ENCODE measurements around the gene FGF8. TPM values are rescaled to one million over a fixed set of nuclear protein-coding genes. Genes with fewer than 3 reads are reported as not detected.

Gene FGF8
- total RNA-seq, 1 donor from 2014 or later, result not detected

DNA sequence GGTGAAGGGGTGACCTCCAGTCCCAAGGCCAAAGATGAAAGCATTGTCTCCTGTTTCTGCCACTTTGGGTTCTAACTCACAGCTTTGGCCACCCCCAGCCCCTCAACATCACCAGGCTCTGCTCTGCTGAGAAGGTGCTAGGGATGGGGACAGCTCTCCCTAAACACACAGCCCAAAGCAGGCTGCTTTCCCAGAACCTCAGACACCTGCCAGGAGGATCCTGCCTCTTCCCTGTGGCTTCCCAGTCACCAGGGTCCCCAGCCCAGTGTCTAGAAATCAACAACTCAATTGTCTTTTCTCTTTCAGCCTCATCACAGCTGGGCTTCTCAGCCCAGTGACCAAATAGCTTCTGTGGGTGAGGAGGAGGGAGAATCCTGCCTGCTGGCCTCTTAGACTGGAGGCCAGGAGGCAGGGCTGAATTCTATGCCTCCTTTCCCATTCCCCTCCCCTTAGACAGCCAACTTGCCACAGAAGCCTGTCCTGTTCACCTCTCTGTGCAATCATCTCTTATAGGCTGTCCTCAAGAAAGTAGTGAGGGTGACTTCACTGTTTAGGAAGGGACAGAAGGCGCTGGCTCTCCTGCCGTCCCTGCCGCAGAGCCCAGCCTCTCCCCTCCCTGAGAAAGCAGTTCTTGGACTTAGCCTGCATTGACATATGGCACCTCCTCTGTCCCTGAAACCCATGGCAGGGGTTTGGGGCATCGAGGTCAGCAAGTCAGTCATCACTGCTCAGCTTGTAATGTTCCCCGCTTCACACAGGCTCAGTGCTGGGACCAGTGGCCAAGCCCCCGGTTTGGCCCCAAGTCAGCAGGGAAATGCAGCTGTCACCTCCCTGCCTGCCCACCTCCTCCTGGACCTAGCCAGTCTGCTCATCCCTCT is 3.7 kb downstream of the FGF8 start:
- intact Hi-C loops (cut with DNase I), result no loop called here
- no peak for DNase-seq (ENCODE audit: missing footprints)
- no peak for ATAC-seq

GRCh38 chr10:101771380-101771779 is 4.5 kb downstream of the FGF8 start:
- DNase-seq (ENCODE audit: missing footprints) (no peak), ATAC-seq (no peak)
- intact Hi-C loops (cut with DNase I), result no loop called here

DNA sequence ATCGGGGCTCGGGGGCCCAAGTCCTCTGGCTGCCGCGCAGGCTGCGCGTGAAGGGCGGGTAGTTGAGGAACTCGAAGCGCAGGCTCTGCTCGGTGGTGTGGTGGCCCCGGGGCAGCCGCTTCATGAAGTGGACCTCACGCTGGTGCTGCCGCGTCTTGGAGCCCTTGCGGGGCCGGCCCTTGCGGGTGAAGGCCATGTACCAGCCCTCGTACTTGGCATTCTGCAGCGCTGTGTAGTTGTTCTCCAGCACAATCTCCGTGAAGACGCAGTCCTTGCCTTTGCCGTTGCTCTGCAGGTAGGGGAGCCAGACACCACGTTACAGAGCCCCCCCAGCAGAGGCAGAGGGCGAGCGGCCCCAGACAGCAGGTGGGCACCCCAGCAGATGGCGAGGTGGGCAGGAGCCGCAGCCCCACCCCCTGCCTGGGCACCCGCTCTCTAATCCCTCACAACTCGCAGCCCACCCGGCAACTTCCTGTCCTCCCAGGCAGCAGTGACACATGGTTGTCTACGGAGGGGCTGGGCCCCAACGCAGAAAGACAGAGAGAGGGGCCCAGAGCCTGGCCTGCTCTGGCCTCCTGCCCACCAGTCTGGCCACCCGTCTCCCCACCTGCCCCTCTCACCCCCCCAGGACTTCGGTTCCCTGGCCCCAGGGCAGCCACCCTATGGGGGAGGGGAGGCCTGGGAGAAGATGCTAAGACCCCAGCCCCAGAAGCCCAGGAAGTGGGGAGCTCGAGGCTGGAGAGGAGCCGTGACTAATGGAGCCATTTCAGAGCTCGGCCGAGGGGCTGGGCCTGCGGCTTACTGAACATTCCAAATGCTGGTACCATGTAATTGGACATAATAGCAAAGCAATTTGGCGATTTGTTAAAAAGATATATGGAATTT is 5.3 kb downstream of the FGF8 start:
- intact Hi-C loops (cut with DNase I), result no loop called here
- no peak for DNase-seq (ENCODE audit: missing footprints)
- ATAC-seq, result no peak

DNA sequence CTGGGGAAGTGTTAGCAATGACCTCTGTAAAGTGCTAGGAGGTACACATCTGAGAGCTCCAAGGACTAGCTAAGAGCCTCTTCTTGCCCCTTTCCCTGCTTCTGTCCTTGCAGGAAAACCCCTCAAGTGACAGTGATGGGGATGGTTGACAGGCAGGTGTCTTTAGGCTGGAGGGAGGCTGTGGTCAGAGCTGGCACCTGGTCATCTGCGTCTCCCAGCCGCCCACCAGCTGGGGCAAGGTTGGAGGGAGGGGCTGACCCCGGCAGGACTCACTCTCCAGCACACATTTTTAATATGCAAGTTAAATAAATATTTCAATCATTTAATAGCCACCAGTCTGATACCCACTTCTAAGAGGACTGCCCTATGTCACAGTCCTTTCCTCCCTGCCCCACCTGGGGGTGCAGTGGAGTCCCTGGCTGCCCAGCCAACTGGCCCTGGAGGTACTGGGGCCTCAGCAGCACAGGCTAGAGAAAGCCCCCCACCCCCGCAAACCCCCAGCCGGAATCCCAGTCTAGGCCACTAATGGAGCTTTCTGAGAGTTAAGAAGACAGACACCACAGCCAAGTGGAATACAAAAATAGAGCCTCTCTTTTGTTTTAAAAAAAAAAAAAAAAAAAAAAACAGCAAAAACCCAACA is 6.3 kb downstream of the FGF8 start:
- intact Hi-C loops (cut with DNase I), result no loop called here
- ATAC-seq (no peak), DNase-seq (ENCODE audit: missing footprints) (no peak)

GRCh38 chr10:101768791-101769170 is 7.1 kb downstream of the FGF8 start:
- intact Hi-C loops (cut with DNase I), result no loop called here
- DNase-seq (ENCODE audit: missing footprints), result no peak
- ATAC-seq, result no peak

GRCh38 chr10:101767966-101768790 is 7.7 kb downstream of the FGF8 start:
- intact Hi-C loops (cut with DNase I), result no loop called here
- DNase-seq (ENCODE audit: missing footprints), result no peak
- no peak for ATAC-seq

- DNase-seq (ENCODE audit: missing footprints), result no peak
- no peak for ATAC-seq
- intact Hi-C loops (cut with DNase I), result no loop called here
These were observed 8.3 kb downstream of the FGF8 start for GRCh38 chr10:101767600-101767945.

DNA sequence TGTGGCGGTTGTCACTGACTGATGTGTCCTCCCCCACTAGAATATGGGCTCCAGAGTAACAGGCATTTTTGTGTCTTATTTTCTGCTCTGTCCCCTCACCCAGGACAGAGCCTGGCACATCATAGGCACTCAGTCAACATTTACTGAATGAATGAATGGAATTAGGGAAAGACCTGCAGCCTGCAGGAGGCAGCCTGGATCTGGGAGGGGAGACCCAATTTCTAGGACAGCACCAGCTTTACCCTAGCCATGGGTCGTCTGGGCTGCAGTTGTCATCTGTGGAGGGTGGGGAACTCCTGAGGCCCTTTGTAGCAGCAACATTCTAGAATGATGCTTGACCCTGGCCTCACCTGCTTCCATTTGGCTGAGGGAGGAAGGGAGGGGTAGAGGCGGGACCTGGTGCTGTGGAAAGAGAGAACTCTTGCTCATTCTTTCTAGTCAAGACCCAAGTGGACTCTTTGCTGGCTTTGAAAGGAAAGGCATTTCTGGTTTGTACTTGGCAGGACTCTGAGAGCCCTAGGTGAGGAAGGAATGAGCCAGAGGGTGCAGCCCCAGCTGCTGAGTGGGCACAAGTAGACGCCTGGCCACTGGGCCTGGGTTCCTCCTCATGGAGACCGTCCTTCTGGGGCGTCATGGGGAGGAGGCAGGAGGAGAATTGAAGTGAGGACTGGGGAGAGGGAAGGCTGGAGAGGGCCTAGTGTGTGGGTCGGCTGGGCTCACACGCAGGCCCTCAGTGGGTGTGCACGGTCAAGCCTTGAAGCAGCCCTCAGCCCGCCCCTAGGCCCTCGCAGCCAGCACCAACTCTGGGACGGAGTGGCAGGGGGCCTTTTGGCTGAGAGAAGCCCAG is 8.9 kb downstream of the FGF8 start:
- intact Hi-C loops (cut with DNase I), result no loop called here
- ATAC-seq, result no peak
- no peak for DNase-seq (ENCODE audit: missing footprints)

DNA sequence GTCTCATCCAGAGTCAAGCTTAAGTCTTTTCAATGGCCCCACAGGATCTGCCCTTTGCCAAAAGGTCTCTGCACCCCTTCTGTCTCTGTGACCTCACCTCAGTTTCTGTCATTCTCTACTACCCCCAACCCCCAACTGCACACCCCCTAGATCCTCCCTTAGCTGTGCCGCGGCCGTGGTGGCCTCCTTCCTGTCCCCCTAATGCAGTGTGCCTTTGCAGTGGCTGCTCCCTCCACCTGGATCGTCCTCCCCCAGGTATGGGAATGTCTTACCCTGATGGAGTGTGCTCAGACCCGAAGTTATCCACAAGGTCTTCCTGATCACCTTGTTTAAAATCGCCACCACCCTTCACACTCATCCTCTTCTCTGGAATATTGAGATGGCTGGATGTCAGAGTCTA is 9.6 kb downstream of the FGF8 start:
- ATAC-seq (no peak), DNase-seq (ENCODE audit: missing footprints) (no peak)
- intact Hi-C loops (cut with DNase I), result no loop called here

GRCh38 chr10:101763141-101763846 is 12.6 kb downstream of the FGF8 start:
- ATAC-seq (no peak), DNase-seq (ENCODE audit: missing footprints) (no peak)
- intact Hi-C loops (cut with DNase I), result no loop called here

DNA sequence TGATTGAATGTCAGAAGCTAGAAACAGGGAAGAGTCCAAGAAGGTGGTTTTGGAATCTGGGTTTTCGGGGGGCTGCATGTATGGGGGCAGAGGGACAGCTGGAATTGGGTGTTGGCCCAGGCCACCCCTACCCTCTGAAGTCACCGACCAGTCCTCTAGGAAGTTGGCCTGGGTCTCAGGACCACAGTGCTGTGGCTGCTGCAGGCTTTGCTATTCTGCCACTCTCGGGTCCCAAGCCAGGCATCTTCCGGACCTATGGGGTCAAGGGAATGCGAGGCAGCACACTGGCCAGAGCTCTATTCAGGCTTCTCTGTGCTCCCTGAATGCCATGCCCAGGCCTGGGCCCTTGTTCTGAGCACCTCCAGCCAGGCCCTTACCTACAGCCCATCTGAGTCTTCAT is 13.2 kb downstream of the FGF8 start:
- DNase-seq (ENCODE audit: missing footprints) (no peak), ATAC-seq (no peak)
- intact Hi-C loops (cut with DNase I), result no loop called here

DNA sequence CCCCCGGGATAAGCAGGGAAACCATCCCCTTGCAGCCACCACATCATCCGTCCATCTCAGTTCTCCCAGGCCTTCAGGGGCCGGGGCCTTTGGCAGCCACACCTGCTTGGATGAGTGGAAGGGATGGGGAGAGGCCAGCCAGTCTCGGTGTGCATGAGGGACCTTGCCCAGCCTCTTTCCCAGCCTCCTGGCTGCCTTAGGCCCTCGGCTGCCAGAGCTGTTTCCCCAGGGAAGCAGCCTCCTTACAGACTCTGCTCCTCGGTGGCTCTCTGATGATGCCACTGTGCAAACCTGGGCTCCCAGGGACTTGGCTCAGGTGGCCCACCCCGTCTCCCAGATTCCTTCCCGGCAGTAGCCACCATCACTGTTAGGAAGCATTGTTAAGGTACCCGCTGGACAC is 14.7 kb downstream of the FGF8 start:
- intact Hi-C loops (cut with DNase I), result no loop called here
- ATAC-seq, result no peak

DNA sequence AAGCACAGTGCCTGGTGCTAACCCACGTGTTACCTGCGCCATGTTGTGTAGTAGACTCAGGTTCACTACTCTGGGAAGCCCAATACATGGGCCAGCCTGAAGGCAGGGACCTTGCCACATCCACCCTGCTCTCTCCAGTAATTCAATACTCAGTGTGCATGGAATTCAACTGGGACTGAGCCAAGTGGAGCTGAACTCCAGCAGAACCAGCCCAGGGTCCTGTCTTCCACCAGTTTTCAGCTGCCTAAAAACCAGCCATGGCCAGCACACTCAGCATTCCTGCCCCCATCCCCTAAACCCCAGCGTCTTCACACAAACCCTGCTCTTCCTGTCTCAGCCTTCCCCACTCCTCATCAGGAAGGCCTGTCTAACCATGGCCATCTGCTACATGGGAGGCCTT is 15.4 kb downstream of the FGF8 start:
- no peak for DNase-seq (ENCODE audit: missing footprints)
- intact Hi-C loops (cut with DNase I), result no loop called here
- ATAC-seq, result no peak

More for the DNA sequence above, 14.7 kb downstream of the FGF8 start:
- no peak for DNase-seq (ENCODE audit: missing footprints)

- ATAC-seq, result no peak
These were observed 16.3 kb downstream of the FGF8 start for GRCh38 chr10:101759309-101760247.

DNA sequence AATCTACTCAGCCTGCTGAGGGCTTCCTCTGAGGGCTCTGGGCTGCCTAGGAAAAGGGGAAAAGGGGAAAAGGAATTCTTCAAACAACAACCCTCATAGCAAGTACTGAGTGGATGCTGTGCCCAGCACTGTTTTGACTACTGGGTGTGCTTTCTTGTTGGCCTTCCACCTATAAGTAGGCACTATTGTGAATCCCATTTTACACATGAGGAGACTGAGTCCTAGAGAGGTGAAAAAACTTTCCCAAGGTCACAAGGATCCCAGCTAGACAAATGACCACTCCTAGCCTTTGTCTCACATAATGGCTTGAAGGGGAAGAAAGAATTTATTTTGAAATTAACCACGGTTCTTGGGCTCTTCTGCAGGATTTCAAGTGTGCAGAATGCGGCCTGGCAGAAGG is 17.1 kb downstream of the FGF8 start:
- intact Hi-C loops (cut with DNase I), result no loop called here
- ATAC-seq, result no peak

More at GRCh38 chr10:101759309-101760247, 16.3 kb downstream of the FGF8 start:
- intact Hi-C loops (cut with DNase I), result no loop called here
- DNase-seq (ENCODE audit: missing footprints), result no peak

GRCh38 chr10:101752241-101752640 is 23.7 kb downstream of the FGF8 start:
- intact Hi-C loops (cut with DNase I), result no loop called here
- ATAC-seq (no peak), DNase-seq (ENCODE audit: missing footprints) (no peak)

More for the DNA sequence above, 17.1 kb downstream of the FGF8 start:
- DNase-seq (ENCODE audit: missing footprints), result no peak

Measured in Right ventricle myocardium inferior (tissue), 1 donor.